A549 (cell line): ENCODE results near the gene PPP2R5A. TPM values are rescaled to one million over a fixed set of nuclear protein-coding genes. Genes with fewer than 3 reads are reported as not detected.

ENCODE experiments used
- ATAC-seq, 2 experiments: fragments of 200-7000 bp in 1 of 2; fragments of >200 bp in 1 of 2; cut with Nextera tagmentation in 1 of 2; cut with Tn5 transposase in 1 of 2; 3 replicates each; pipeline versions ENCODE4 v1.8.0 to v1.9.1; 2018 to 2020; ENCODE audit warnings: mild to moderate bottlenecking in 1 of 2, moderate library complexity in 1 of 2
- CTCF ChIA-PET: fragments of 300-600 bp; sonication (Branson Sonifier 250); formaldehyde crosslinking; extraction: SDS; loops from one replicate; lab custom pipeline; 2021; ENCODE audit warnings: antibody characterized with exemption, inconsistent platforms; lab: Yijun Ruan, JAX
- POLR2A ChIA-PET: fragments of 350-600 bp; formaldehyde crosslinking; extraction: SDS; loops from one replicate; lab custom pipeline; 2021; ENCODE audit warnings: antibody characterized with exemption, inconsistent platforms; lab: Yijun Ruan, JAX
- DNase-seq, 2 experiments: peaks; one replicate each; pipeline versions ENCODE4 v3.0.0 to v3.0.0-alpha.2; 2011 to 2016; ENCODE audit warnings: low read depth in 1 of 2, low spot score in 1 of 2
- FAIRE-seq: peaks from 2 replicates; lab custom pipeline; 2011; peaks lifted over from hg19 to GRCh38; lab: Jason Lieb, UNC
- H3K27ac ChIP-seq, 2 experiments: fragments of >200 bp; sonication (Bioruptor Twin); formaldehyde crosslinking; 3 replicates each; pipeline ENCODE4 v1.5.1; 2016 to 2017
- H3K4me1 ChIP-seq: fragments of >200 bp; sonication (Bioruptor Twin); formaldehyde crosslinking; 3 replicates; pipeline ENCODE4 v1.6.1; 2016
- H3K4me2 ChIP-seq: fragments of >200 bp; sonication (Bioruptor Twin); formaldehyde crosslinking; 3 replicates; pipeline ENCODE4 v1.6.1; 2016
- H3K4me3 ChIP-seq: fragments of >200 bp; sonication (Bioruptor Twin); formaldehyde crosslinking; 3 replicates; pipeline ENCODE4 v1.5.1; 2016
- H3K9me3 ChIP-seq: fragments of >200 bp; sonication (Bioruptor Twin); formaldehyde crosslinking; 3 replicates; pipeline ENCODE4 v1.6.1; 2016
- CEBPB ChIP-seq, 2 experiments: fragments of >200 bp in 1 of 2; sonication (Bioruptor Twin) in 1 of 2; formaldehyde crosslinking in 1 of 2; IDR thresholded peaks; 2 replicates each; pipeline ENCODE4 v1.6.1; 2012 to 2016
- CHD4 ChIP-seq: fragments of 200-600 bp; sonication (generic); IDR thresholded peaks from 2 replicates; pipeline ENCODE4 v1.6.1; 2016; ENCODE audit warnings: antibody characterized with exemption, mild to moderate bottlenecking, borderline replicate concordance
- EHF ChIP-seq: fragments of 250-450 bp; sonication (Bioruptor Pico); IDR thresholded peaks from 2 replicates; pipeline ENCODE4 v1.5.0; 2020; ENCODE audit warnings: mild to moderate bottlenecking
- EP300 ChIP-seq, 2 experiments: fragments of >200 bp; sonication (Bioruptor Twin); formaldehyde crosslinking; IDR thresholded peaks; 2 replicates in 1 of 2; 3 replicates in 1 of 2; pipeline ENCODE4 v1.6.1; 2016 to 2017
- HOXB5 ChIP-seq: fragments of 250-450 bp; sonication (Bioruptor Pico); IDR thresholded peaks from 2 replicates; pipeline ENCODE4 v1.5.0; 2020; ENCODE audit warnings: mild to moderate bottlenecking, moderate library complexity
- JUN ChIP-seq, 2 experiments: fragments of >200 bp; sonication (Bioruptor Twin); formaldehyde crosslinking; IDR thresholded peaks; 2 replicates in 1 of 2; 3 replicates in 1 of 2; pipeline ENCODE4 v1.6.1; 2016 to 2017
- JUNB ChIP-seq: fragments of >200 bp; sonication (Bioruptor Twin); formaldehyde crosslinking; IDR thresholded peaks from 2 replicates; pipeline ENCODE4 v1.6.1; 2016
- KDM5A ChIP-seq: fragments of 200-600 bp; sonication (generic); IDR thresholded peaks from 2 replicates; pipeline ENCODE4 v1.6.1; 2016; ENCODE audit warnings: antibody characterized with exemption, mild to moderate bottlenecking
- MAZ ChIP-seq: fragments of 150-350 bp; IDR thresholded peaks from 2 replicates; pipeline ENCODE4 v1.6.1; 2014; ENCODE audit warnings: antibody characterized with exemption, low read depth, low read length, borderline replicate concordance
- NPAS2 ChIP-seq: fragments of 250-450 bp; sonication (Bioruptor Pico); IDR thresholded peaks from 2 replicates; pipeline ENCODE4 v1.8.0; 2022; ENCODE audit warnings: mild to moderate bottlenecking, moderate library complexity, borderline replicate concordance
- POLR2A ChIP-seq: IDR thresholded peaks from 2 replicates; pipeline ENCODE4 v1.6.1; 2012; ENCODE audit warnings: mild to moderate bottlenecking, low read length
- RAD21 ChIP-seq, 2 experiments: fragments of >200 bp in 1 of 2; sonication (Bioruptor Twin) in 1 of 2; formaldehyde crosslinking in 1 of 2; IDR thresholded peaks in 1 of 2; conservative IDR thresholded peaks in 1 of 2; 2 replicates in 1 of 2; 3 replicates in 1 of 2; pipeline ENCODE4 v1.6.1; 2012 to 2018; ENCODE audit warnings: inconsistent platforms in 1 of 2
- RFX5 ChIP-seq: fragments of 450-650 bp; IDR thresholded peaks from 2 replicates; pipeline ENCODE4 v1.7.1; 2014; ENCODE audit warnings: antibody characterized with exemption, mild to moderate bottlenecking, moderate library complexity
- SREBF2 ChIP-seq: fragments of 450-650 bp; IDR thresholded peaks from 2 replicates; pipeline ENCODE4 v1.6.1; 2014; ENCODE audit warnings: mild to moderate bottlenecking, moderate library complexity
- TFCP2L1 ChIP-seq: fragments of 250-450 bp; sonication (Bioruptor Pico); IDR thresholded peaks from 2 replicates; pipeline ENCODE4 v1.5.0; 2021; ENCODE audit warnings: mild to moderate bottlenecking
- ZC3H11A ChIP-seq: fragments of 450-650 bp; IDR thresholded peaks from 2 replicates; pipeline ENCODE4 v1.6.1; 2014; ENCODE audit warnings: antibody characterized with exemption, mild to moderate bottlenecking
- WGBS: methylation state at CpG from one replicate; pipeline ENCODE4 v1.1.6; 2017; ENCODE audit errors: missing lambda C conversion rate; 5-methylcytosine and 5-hydroxymethylcytosine counted together
- polyA plus RNA-seq, 4 experiments: library from polyadenylated mRNA; depleted of rRNA in 3 of 4; stranded (reverse); fragments of >200 nt; fragmentation: RNase III in 1 of 4; extraction: RNeasy Plus Mini Kit Qiagen cat#74134 plus additional on column Dnase treatment in 1 of 4; gene quantifications; 2 replicates in 3 of 4; 3 replicates in 1 of 4; pipeline ENCODE4 v1.2.3, GENCODE V29; 2011 to 2017
- TF ChIP-seq, protein P1 (sequence below): fragments of 250-450 bp; sonication (Bioruptor Pico); IDR thresholded peaks from 2 replicates; pipeline ENCODE4 v1.5.0; 2020; ENCODE audit warnings: low read depth, mild to moderate bottlenecking, moderate library complexity
- TF ChIP-seq, protein P2 (sequence below): fragments of 250-450 bp; sonication (Bioruptor Pico); IDR thresholded peaks from 2 replicates; pipeline ENCODE4 v1.5.0; 2021; ENCODE audit warnings: mild to moderate bottlenecking, moderate library complexity, borderline replicate concordance
- TF ChIP-seq, protein P3 (sequence below): IDR thresholded peaks from 2 replicates; pipeline ENCODE4 v1.6.1; 2012; ENCODE audit warnings: low read depth, borderline replicate concordance
- TF ChIP-seq, protein P4 (sequence below): fragments of 450-650 bp; IDR thresholded peaks from 2 replicates; pipeline ENCODE4 v1.6.1; 2014; ENCODE audit warnings: antibody characterized with exemption
- TF ChIP-seq, protein P5 (sequence below): fragments of 200-600 bp; sonication (generic); IDR thresholded peaks from 2 replicates; pipeline ENCODE4 v1.6.1; 2016; ENCODE audit warnings: antibody characterized with exemption, mild to moderate bottlenecking, moderate library complexity

Gene PPP2R5A
- polyA plus RNA-seq, 2 of the 4 experiments (the other 2 are of a cell fraction) = 14.9 to 37.6 TPM

DNA sequence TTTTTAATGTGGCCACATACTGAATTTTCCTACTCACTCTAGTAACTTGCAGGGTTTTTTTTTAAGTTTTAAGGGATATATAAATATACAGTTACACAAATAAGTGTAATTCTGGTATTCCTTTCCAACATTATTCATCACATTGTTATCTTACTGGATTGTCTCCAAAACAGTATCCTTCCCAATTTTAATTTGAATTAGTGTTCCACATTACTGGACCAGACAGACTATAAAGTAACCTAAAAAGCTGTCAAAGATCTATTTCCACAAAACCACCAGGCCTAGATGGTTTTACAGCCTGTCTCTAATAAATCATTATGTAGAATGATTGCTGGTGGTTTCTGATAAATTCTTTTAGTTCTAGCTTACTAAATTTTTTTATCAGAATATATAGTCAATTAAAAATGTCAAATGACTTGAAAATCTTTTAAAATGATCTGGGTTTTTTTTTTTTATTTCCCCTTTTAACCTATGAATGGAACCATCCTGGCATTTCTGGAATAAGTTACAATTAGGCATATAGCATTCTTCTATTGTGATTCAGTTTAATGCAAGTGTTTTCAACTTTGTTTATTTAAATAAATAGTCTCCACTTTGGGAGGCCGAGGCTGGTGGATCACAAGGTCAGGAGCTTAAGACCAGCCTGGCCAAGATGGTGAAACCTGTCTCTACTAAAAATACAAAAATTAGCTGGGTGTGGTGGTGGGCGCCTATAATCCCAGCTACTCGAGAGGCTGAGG, 70.2 kb downstream of the PPP2R5A start:
- ATAC-seq = no peak
- ChIA-PET POLR2A (no interaction called here), CTCF (interaction anchor here (0.7 to 1.5 kb wide), 2 partner anchors 51 to 285 kb away, joined by 3 to 5 read pairs; no protein-coding TSS in a partner anchor)

DNA sequence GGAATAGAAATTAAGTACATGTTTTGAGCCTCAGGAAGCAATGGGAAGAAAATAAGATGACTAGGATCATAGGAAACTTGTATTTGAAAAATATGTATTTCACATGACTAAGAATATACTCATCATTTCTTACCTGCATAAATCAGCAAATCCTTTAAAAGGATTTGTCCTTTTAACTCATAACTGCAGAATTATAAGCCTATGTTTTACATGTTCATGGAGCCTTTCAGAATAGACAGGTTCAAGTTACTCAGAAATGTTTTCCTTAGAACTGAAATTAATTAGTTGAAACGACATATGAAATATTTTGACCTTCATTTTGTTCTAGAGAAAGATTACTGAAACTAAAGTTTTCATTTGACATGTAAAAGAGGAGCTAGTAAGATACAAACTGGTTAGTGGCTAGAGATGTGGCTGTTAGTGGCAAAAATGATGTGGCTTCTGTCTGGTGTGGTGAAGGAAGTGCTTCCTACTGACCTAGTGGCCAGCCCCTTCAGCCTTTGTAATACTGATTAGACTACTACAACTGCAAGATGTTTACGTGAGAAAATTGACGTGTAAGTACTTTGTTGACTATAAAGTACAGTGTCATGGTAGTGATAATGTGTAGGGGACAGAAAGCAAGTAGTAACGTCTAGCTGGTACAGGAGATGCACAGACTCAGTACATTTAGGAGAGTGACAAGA, 74.7 kb downstream of the PPP2R5A start:
- POLR2A ChIA-PET = no interaction called here
- Histone ChIP-seq H3K4me3 (no peak overlapping the region), H3K9me3 (no peaks in the 10 kb centered on the region), H3K4me2 (no peak overlapping the region), H3K4me1 (no peaks in the 10 kb centered on the region), H3K27ac (no peak overlapping the region)
- ATAC-seq (no peak), FAIRE-seq (peak; percentile 13), DNase-seq (no peak)
- CTCF ChIA-PET = interaction anchor here (0.7 to 3.4 kb wide), 4 partner anchors 96 to 680 kb away, joined by 3 to 10 read pairs (median 3); partner anchors contain the start of genes DTL and INTS7
- WGBS = 85% methylated on average over 4 of the region's 4 CpGs
- no peak for TF ChIP-seq TFCP2L1
- no peak for TF ChIP-seq SREBF2
- TF ChIP-seq CHD4 = no peak
- no peak for TF ChIP-seq POLR2A
- no peak for TF ChIP-seq MAZ
- TF ChIP-seq KDM5A = no peak
- TF ChIP-seq JUN (IDR thresholded peaks at IDR 0.05) = no peak
- TF ChIP-seq, protein P1, sequence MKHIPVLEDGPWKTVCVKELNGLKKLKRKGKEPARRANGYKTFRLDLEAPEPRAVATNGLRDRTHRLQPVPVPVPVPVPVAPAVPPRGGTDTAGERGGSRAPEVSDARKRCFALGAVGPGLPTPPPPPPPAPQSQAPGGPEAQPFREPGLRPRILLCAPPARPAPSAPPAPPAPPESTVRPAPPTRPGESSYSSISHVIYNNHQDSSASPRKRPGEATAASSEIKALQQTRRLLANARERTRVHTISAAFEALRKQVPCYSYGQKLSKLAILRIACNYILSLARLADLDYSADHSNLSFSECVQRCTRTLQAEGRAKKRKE (CRISPR knock-in tag) = no peak
- TF ChIP-seq, protein P2, sequence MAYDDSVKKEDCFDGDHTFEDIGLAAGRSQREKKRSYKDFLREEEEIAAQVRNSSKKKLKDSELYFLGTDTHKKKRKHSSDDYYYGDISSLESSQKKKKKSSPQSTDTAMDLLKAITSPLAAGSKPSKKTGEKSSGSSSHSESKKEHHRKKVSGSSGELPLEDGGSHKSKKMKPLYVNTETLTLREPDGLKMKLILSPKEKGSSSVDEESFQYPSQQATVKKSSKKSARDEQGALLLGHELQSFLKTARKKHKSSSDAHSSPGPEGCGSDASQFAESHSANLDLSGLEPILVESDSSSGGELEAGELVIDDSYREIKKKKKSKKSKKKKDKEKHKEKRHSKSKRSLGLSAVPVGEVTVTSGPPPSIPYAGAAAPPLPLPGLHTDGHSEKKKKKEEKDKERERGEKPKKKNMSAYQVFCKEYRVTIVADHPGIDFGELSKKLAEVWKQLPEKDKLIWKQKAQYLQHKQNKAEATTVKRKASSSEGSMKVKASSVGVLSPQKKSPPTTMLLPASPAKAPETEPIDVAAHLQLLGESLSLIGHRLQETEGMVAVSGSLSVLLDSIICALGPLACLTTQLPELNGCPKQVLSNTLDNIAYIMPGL (CRISPR knock-in tag) = no peak
- no peak for TF ChIP-seq NPAS2
- no peak for TF ChIP-seq EHF (CRISPR knock-in tag)
- no peak for TF ChIP-seq EP300 (IDR thresholded peaks at IDR 0.05)

More for the DNA sequence above, 70.2 kb downstream of the PPP2R5A start:
- H3K4me2 ChIP-seq = no peak overlapping the region
- TF ChIP-seq CEBPB (IDR thresholded peaks at IDR 0.05) = no peak
- TF ChIP-seq, all 56 proteins: peak for 0
- no peak for DNase-seq
- H3K4me3 ChIP-seq = no peak overlapping the region
- H3K4me1 ChIP-seq = no peaks in the 10 kb centered on the region
- H3K27ac ChIP-seq = no peak overlapping the region
- FAIRE-seq = no peak
- 92% methylated on average over 3 of the region's 3 CpGs for WGBS
- no peaks in the 10 kb centered on the region for H3K9me3 ChIP-seq

DNA sequence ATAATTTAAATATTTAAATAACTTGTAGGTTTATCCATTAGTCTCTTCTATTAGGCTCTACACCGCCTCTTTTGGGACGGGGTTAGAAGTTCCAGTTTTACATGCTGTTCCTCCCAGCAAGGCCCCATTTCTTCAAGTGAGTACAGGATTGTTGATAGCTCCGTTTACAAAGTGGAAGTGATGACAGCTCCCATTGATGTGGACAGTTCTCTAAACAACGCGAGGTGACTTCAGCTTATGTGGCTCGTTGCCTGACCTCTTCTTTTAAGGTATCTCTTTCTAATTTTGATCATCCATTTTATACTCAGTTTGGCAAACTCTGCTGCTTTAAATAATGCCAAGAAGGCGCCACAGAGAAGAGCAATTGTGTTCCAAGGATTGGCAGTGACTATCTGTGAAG, 79.8 kb downstream of the PPP2R5A start:
- DNase-seq (no peak), FAIRE-seq (no peak), ATAC-seq (no peak)
- ChIA-PET POLR2A (no interaction called here), CTCF (interaction anchor here (1.3 to 6.5 kb wide), 5 partner anchors 13 to 301 kb away, joined by 3 to 80 read pairs (median 25); no protein-coding TSS in a partner anchor)
- H3K4me2 ChIP-seq = no peak overlapping the region
- no peaks in the 10 kb centered on the region for H3K4me1 ChIP-seq
- H3K9me3 ChIP-seq = no peaks in the 10 kb centered on the region
- 87% methylated on average over 7 of the region's 7 CpGs for WGBS
- H3K4me3 ChIP-seq = no peak overlapping the region
- TF ChIP-seq SREBF2 = no peak
- no peak overlapping the region for H3K27ac ChIP-seq

DNA sequence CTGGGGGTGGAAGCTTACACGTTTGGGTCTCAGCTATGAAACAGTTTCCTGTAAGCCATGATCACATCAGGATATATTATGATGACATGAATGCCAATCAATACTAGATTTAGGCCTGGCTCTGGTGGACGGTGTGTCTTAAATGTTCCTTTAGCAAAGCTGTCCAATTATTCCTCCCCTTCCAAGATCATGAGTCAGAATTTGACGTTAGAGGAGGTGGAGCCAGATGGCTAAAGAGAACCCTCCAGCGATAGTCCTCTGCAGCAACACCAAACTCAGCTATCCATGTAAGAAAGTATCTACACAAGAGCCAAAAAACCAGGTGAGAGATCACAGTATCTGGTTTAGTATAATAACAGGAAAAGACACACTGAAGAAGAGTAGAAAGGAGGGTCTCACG, 81.7 kb downstream of the PPP2R5A start:
- Histone ChIP-seq H3K4me1 (no peaks in the 10 kb centered on the region), H3K27ac (no peak overlapping the region), H3K9me3 (no peaks in the 10 kb centered on the region), H3K4me3 (no peak overlapping the region), H3K4me2 (no peak overlapping the region)
- POLR2A ChIA-PET = no interaction called here
- DNase-seq (no peak), ATAC-seq (peak in 1 of 2 experiments; percentile 42; a peak in 1 of 6 replicates), FAIRE-seq (no peak)
- CTCF ChIA-PET = interaction anchor here (0.8 to 6.5 kb wide), 12 partner anchors 9 to 332 kb away, joined by 3 to 80 read pairs (median 10); partner anchors contain the start of genes DTL and INTS7
- WGBS = 75% methylated on average over 5 of the region's 5 CpGs
- TF ChIP-seq, protein P3, sequence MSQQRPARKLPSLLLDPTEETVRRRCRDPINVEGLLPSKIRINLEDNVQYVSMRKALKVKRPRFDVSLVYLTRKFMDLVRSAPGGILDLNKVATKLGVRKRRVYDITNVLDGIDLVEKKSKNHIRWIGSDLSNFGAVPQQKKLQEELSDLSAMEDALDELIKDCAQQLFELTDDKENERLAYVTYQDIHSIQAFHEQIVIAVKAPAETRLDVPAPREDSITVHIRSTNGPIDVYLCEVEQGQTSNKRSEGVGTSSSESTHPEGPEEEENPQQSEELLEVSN = no peak
- TF ChIP-seq RAD21 (conservative IDR thresholded peaks at IDR 0.05 in 1 of 2, IDR thresholded peaks at IDR 0.05 in 1 of 2) = no peak
- TF ChIP-seq, protein P4, sequence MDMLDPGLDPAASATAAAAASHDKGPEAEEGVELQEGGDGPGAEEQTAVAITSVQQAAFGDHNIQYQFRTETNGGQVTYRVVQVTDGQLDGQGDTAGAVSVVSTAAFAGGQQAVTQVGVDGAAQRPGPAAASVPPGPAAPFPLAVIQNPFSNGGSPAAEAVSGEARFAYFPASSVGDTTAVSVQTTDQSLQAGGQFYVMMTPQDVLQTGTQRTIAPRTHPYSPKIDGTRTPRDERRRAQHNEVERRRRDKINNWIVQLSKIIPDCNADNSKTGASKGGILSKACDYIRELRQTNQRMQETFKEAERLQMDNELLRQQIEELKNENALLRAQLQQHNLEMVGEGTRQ = no peak
- TF ChIP-seq, protein P5, sequence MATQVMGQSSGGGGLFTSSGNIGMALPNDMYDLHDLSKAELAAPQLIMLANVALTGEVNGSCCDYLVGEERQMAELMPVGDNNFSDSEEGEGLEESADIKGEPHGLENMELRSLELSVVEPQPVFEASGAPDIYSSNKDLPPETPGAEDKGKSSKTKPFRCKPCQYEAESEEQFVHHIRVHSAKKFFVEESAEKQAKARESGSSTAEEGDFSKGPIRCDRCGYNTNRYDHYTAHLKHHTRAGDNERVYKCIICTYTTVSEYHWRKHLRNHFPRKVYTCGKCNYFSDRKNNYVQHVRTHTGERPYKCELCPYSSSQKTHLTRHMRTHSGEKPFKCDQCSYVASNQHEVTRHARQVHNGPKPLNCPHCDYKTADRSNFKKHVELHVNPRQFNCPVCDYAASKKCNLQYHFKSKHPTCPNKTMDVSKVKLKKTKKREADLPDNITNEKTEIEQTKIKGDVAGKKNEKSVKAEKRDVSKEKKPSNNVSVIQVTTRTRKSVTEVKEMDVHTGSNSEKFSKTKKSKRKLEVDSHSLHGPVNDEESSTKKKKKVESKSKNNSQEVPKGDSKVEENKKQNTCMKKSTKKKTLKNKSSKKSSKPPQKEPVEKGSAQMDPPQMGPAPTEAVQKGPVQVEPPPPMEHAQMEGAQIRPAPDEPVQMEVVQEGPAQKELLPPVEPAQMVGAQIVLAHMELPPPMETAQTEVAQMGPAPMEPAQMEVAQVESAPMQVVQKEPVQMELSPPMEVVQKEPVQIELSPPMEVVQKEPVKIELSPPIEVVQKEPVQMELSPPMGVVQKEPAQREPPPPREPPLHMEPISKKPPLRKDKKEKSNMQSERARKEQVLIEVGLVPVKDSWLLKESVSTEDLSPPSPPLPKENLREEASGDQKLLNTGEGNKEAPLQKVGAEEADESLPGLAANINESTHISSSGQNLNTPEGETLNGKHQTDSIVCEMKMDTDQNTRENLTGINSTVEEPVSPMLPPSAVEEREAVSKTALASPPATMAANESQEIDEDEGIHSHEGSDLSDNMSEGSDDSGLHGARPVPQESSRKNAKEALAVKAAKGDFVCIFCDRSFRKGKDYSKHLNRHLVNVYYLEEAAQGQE = no peak
- TF ChIP-seq HOXB5 (CRISPR knock-in tag) = no peak
- TF ChIP-seq ZC3H11A = no peak
- TF ChIP-seq RFX5 = no peak
- no peak for TF ChIP-seq JUNB
